ENCODE measurements around the gene POLE. TPM values are rescaled to one million over a fixed set of nuclear protein-coding genes. Genes with fewer than 3 reads are reported as not detected.

POLE gene
- total RNA-seq, 4 donors from 2014 or later = 19.2 to 28.1 (median 23.9) TPM

GRCh38 chr12:132731574-132731973 lies 44.4 kb upstream of the POLE start:
- H3K9me3 ChIP-seq = no peaks in the 10 kb centered on the region
- intact Hi-C loops (cut with DNase I) = no loop called here
- no peak overlapping the region for H3K27ac ChIP-seq
- WGBS, 2 donors = 93 to 96% methylated on average over 17 of the region's 17 CpGs
- no peak overlapping the region for H3K4me3 ChIP-seq (replicated peaks in 1 of 3)
- no peaks in the 10 kb centered on the region for H3K27me3 ChIP-seq
- no peak for DNase-seq
- peaks cover 70 to 79% of the 10 kb centered on the region in 2 donors for H3K36me3 ChIP-seq
- H3K4me1 ChIP-seq = no peaks in the 10 kb centered on the region
- TF ChIP-seq CTCF (IDR thresholded peaks at IDR 0.05) (no peak), POLR2A (IDR thresholded peaks at IDR 0.05) (no peak)

DNA sequence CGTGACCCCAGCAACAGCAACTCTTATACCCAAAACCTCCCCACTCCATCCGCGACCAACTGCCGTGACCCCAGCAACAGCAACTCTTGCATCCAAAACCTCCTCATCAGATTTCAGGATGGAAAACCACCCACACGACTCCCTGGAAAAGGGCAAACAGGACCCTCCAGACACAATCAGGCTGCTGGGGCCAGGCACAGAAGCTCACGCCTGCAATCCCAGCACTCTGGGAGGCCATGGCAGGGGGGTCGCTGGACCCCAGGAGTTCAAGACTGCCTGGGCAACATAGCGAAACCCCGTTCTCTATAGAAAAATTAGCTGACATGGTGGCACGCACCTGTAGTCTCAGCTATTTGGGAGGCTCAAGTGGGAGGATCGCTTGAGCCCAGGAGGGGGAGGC lies 43.2 kb upstream of the POLE start:
- Histone ChIP-seq H3K4me1 (no peaks in the 10 kb centered on the region), H3K27ac (no peak overlapping the region), H3K9me3 (no peaks in the 10 kb centered on the region), H3K4me3 (replicated peaks in 1 of 3) (no peak overlapping the region), H3K27me3 (no peaks in the 10 kb centered on the region), H3K36me3 (peaks cover 67 to 79% of the 10 kb centered on the region in 2 donors)
- DNase-seq = no peak
- 96 to 97% methylated on average over 9 to 10 of the region's 11 CpGs for WGBS, 2 donors
- intact Hi-C loops (cut with DNase I) = no loop called here
- TF ChIP-seq CTCF (IDR thresholded peaks at IDR 0.05) = no peak
- TF ChIP-seq POLR2A (IDR thresholded peaks at IDR 0.05) = no peak

GRCh38 chr12:132729541-132730320 lies 42.6 kb upstream of the POLE start:
- intact Hi-C loops (cut with DNase I) = no loop called here
- TF ChIP-seq CTCF (IDR thresholded peaks at IDR 0.05) = no peak
- TF ChIP-seq POLR2A (IDR thresholded peaks at IDR 0.05) = no peak
- no peak overlapping the region for H3K27ac ChIP-seq
- no peaks in the 10 kb centered on the region for H3K27me3 ChIP-seq
- no peaks in the 10 kb centered on the region for H3K9me3 ChIP-seq
- WGBS, 2 donors = 89 to 94% methylated on average over 24 of the region's 24 CpGs
- no peak for DNase-seq
- no peak overlapping the region for H3K4me3 ChIP-seq (replicated peaks in 1 of 3)
- no peaks in the 10 kb centered on the region for H3K4me1 ChIP-seq
- H3K36me3 ChIP-seq = peaks cover 67 to 79% of the 10 kb centered on the region in 2 donors

GRCh38 chr12:132728502-132728901 lies 41.4 kb upstream of the POLE start:
- Histone ChIP-seq H3K9me3 (no peaks in the 10 kb centered on the region), H3K4me1 (no peaks in the 10 kb centered on the region), H3K27me3 (no peaks in the 10 kb centered on the region), H3K36me3 (peaks cover 65 to 72% of the 10 kb centered on the region in 2 donors), H3K4me3 (replicated peaks in 1 of 3) (no peak overlapping the region), H3K27ac (no peak overlapping the region)
- no peak for DNase-seq
- 96 to 98% methylated on average over 7 of the region's 7 CpGs for WGBS, 2 donors
- intact Hi-C loops (cut with DNase I) = no loop called here
- TF ChIP-seq CTCF (IDR thresholded peaks at IDR 0.05) (no peak), POLR2A (IDR thresholded peaks at IDR 0.05) (no peak)

DNA sequence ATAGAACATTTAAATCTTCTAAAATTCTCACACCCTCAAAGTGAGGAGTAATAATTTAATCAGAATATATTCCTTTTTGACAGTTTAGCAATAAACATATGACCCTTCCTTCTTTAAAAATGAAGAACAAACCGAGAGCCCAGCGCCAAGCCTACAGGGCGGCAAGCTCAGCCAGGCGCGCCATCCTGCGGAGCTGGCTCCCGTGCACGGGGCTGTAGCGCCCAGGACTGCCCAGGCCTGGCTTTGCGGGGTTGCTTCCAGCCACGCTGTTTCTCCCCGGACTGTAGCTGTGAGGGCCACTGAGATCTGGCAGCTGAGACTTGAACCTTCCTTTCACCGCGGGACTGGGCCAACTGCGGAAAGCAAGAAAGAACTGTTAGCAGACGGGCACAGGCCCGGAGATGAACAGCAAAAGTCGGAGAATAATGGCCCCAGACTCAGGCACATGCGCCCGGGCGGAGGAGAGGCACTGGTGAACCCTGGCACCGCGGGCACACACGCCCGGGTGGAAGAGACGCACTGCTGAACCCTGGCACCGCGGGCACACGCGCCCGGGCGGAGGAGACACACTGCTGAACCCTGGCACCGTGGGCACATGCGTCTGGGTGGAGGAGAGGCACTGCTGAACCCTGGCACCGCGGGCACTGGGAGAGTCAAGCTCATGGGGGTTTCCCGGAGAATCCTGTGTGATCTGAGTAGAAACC lies 40.1 kb upstream of the POLE start:
- WGBS, 2 donors = 91 to 94% methylated on average over 27 of the region's 37 CpGs
- Histone ChIP-seq H3K36me3 (peaks cover 67 to 69% of the 10 kb centered on the region in 2 donors), H3K4me1 (no peaks in the 10 kb centered on the region)

More for the DNA sequence above, 40.1 kb upstream of the POLE start:
- TF ChIP-seq CTCF (IDR thresholded peaks at IDR 0.05) (no peak), POLR2A (IDR thresholded peaks at IDR 0.05) (no peak)
- intact Hi-C loops (cut with DNase I) = no loop called here
- Histone ChIP-seq H3K27me3 (no peaks in the 10 kb centered on the region), H3K27ac (no peak overlapping the region), H3K4me3 (replicated peaks in 1 of 3) (no peak overlapping the region), H3K9me3 (no peaks in the 10 kb centered on the region)
- DNase-seq = no peak

Measured in thyroid gland (tissue), 4 donors.